ENCODE measurements around the gene WDR82.

DNA sequence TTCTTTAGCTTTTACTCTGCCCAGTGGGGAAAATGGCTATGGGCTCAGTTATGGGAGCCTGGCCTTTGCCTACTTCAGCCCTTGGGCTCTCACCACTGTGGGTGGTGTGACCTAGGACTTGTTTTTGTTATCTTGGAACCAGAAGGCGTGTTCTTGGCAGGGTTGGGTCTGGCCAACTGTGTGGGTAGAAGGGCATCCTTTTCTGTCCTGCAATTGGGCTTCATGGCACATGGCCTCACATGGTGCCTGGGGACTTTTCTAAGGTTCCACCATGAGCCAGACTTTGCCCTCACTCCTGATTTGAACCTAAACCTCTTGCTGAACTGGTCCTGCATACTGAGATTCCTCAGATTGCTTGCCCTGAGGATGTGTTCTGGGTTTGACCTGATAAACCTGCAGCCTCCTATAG, 10.9 kb upstream of the WDR82 start:
- TF ChIP-seq, protein P1, sequence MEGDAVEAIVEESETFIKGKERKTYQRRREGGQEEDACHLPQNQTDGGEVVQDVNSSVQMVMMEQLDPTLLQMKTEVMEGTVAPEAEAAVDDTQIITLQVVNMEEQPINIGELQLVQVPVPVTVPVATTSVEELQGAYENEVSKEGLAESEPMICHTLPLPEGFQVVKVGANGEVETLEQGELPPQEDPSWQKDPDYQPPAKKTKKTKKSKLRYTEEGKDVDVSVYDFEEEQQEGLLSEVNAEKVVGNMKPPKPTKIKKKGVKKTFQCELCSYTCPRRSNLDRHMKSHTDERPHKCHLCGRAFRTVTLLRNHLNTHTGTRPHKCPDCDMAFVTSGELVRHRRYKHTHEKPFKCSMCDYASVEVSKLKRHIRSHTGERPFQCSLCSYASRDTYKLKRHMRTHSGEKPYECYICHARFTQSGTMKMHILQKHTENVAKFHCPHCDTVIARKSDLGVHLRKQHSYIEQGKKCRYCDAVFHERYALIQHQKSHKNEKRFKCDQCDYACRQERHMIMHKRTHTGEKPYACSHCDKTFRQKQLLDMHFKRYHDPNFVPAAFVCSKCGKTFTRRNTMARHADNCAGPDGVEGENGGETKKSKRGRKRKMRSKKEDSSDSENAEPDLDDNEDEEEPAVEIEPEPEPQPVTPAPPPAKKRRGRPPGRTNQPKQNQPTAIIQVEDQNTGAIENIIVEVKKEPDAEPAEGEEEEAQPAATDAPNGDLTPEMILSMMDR (IDR thresholded peaks at IDR 0.05; ENCODE audit: borderline replicate concordance, extremely low read depth, low read length, poor library complexity, severe bottlenecking): no peak
- no peak for TF ChIP-seq EZH2 (IDR thresholded peaks at IDR 0.05; ENCODE audit: borderline replicate concordance, low read depth, low read length, severe bottlenecking)

Measured in DND-41 (cell line).